Right cardiac atrium (tissue), 5 donors: ENCODE measurements around the gene NLRC3. TPM values are rescaled to one million over a fixed set of nuclear protein-coding genes. Genes with fewer than 3 reads are reported as not detected.

ENCODE experiments used
- ATAC-seq, 2 donors: fragments of 200-7000 bp; cut with Tn5 transposase; one replicate each; pipeline versions ENCODE4 v1.8.0 to v1.9.1; 2020; ENCODE audit warnings: moderate library complexity in 2 of 2, mild to moderate bottlenecking in 1 of 2
- DNase-seq, 3 donors: peaks; one replicate each; pipeline ENCODE4 v3.0.0-alpha.2; 2020
- H3K27ac ChIP-seq: one replicate; pipeline ENCODE4 v1.5.1; 2013; ENCODE audit warnings: mild to moderate bottlenecking, low read length, control low read depth, moderate library complexity
- H3K27me3 ChIP-seq: one replicate; pipeline ENCODE4 v1.6.1; 2013; ENCODE audit not compliant: control insufficient read depth, insufficient read depth
- H3K4me1 ChIP-seq: one replicate; pipeline ENCODE4 v1.6.1; 2013; ENCODE audit warnings: low read length; ENCODE audit not compliant: control insufficient read depth, insufficient read depth
- H3K4me3 ChIP-seq: one replicate; pipeline ENCODE4 v1.5.1; 2013; ENCODE audit warnings: low read length, control low read depth
- H3K9me3 ChIP-seq: one replicate; pipeline ENCODE4 v1.6.1; 2013; ENCODE audit warnings: low read length; ENCODE audit not compliant: control insufficient read depth
- WGBS: extraction: QIAGEN DNeasy Blood & Tissue Kit; methylation state at CpG from one replicate; pipeline ENCODE4 v1.1.7; 2013; 5-methylcytosine and 5-hydroxymethylcytosine counted together
- intact Hi-C, 4 donors: fragments of 100-400 bp; cut with DNase I; formaldehyde crosslinking; loops; one replicate each; pipeline versions ENCODE4 v1.11.0 to v1.14.0; 2022 to 2023
- polyA plus RNA-seq: library from polyadenylated mRNA; stranded (reverse); fragments of 200-250 nt; gene quantifications from one replicate; pipeline ENCODE4 v1.2.3, GENCODE V29; 2013
- total RNA-seq, 4 donors: library from RNA; stranded (reverse); fragmentation: NEBNext Ultra II Directional; extraction: Animal tissue kit (Norgen Biotek cat#: 25700); gene quantifications; one replicate each; pipeline ENCODE4 v1.2.1, GENCODE V29; 2021
- donor health status: healthy with polysubstance abuse.
- donor health status: DM: no; HTN: yes; CAD: no.
- donor health status: DM: no; HTN: no; CAD: no.
- donor health status: DM: no; HTN: yes; CAD: no; lungs with severe emphysema.
- donor health status: DM: yes; HTN: yes; CAD: no.

Gene NLRC3
- total and polyA plus RNA-seq, 5 donors: 0.68 to 1.3 (median 0.95) TPM

GRCh38 chr16:3589001-3589400 is 11.8 kb upstream of the NLRC3 start:
- Histone ChIP-seq H3K27ac (no peak overlapping the region), H3K4me3 (no peak overlapping the region), H3K4me1 (no peaks in the 10 kb centered on the region), H3K9me3 (no peaks in the 10 kb centered on the region), H3K27me3 (no peaks in the 10 kb centered on the region)
- 88% methylated on average over 22 of the region's 22 CpGs for WGBS
- ATAC-seq: no peak
- intact Hi-C loops: no loop called here
- no peak for DNase-seq

- intact Hi-C loops: no loop called here
- no peaks in the 10 kb centered on the region for H3K9me3 ChIP-seq
- DNase-seq (no peak), ATAC-seq (no peak)
- H3K4me3 ChIP-seq: no peak overlapping the region
- H3K4me1 ChIP-seq: no peaks in the 10 kb centered on the region
- H3K27me3 ChIP-seq: no peaks in the 10 kb centered on the region
- 88% methylated on average over 15 of the region's 15 CpGs for WGBS
- no peak overlapping the region for H3K27ac ChIP-seq
Observed at GRCh38 chr16:3587547-3588110, 10.4 kb upstream of the NLRC3 start.

GRCh38 chr16:3584412-3584811 is 7.2 kb upstream of the NLRC3 start:
- H3K4me3 ChIP-seq: no peak overlapping the region
- ATAC-seq (no peak), DNase-seq (no peak)
- WGBS: 98% methylated on average over 8 of the region's 8 CpGs
- no peaks in the 10 kb centered on the region for H3K9me3 ChIP-seq
- H3K4me1 ChIP-seq: no peaks in the 10 kb centered on the region
- no peak overlapping the region for H3K27ac ChIP-seq
- intact Hi-C loops: loop anchor here in 1 of 4 donors (5.0 kb wide), 1 partner anchor 112 kb away; no protein-coding TSS in a partner anchor
- no peaks in the 10 kb centered on the region for H3K27me3 ChIP-seq

GRCh38 chr16:3583303-3584038 is 6.3 kb upstream of the NLRC3 start:
- WGBS: 96% methylated on average over 16 of the region's 16 CpGs
- no peaks in the 10 kb centered on the region for H3K27me3 ChIP-seq
- no peak overlapping the region for H3K27ac ChIP-seq
- H3K9me3 ChIP-seq: no peaks in the 10 kb centered on the region
- intact Hi-C loops: loop anchor here in 1 of 4 donors (5.0 kb wide), 1 partner anchor 111 kb away; no protein-coding TSS in a partner anchor
- no peak for DNase-seq
- no peak for ATAC-seq
- H3K4me1 ChIP-seq: no peaks in the 10 kb centered on the region
- no peak overlapping the region for H3K4me3 ChIP-seq

DNA sequence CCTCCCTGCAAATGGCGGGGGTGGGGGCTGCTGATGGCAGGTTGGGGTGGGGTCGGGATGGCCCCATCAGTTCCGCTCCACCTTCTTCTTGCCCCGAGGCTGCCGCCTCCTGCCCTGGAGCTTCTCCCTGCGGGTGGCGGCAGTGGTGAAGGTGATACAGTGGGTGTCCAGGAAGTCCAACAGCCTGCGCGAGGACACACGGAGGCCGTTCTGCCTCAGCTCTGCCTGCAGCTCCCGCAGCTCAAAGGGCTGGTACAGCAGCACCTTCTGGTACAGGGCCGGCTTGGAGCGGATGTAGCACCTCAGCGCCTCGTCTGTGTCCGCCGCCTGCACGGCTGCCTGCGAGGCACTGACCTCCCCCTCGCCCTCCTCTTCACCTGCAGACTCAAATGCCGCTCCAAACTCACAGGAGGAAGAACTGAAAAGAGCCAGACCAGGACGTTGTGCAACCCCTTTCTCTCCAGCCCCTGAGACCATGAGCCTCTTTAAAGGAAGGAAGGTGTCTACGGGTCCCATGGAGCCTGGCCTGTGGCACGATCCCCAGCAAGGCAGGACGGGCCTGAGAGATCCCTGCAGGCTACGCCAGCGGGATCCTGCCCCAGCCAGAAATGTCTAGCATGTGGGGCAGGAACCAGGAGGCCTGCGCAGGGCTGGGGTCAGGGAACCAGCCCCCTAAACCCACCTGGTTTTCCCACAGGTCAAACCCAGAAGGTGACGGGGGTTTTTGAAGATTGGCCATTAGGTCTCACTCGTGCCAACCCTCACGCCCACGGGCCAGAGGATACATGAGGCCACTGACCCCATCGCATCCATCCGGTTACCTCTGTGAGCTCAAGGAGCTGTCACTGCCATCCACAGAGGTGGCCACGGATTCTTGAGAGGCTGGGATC is 5.3 kb upstream of the NLRC3 start:
- DNase-seq (no peak), ATAC-seq (no peak)
- WGBS: 93% methylated on average over 36 of the region's 36 CpGs
- intact Hi-C loops: loop anchor here in 1 of 4 donors (5.0 kb wide), 1 partner anchor 110 kb away; no protein-coding TSS in a partner anchor
- Histone ChIP-seq H3K27me3 (no peaks in the 10 kb centered on the region), H3K9me3 (no peaks in the 10 kb centered on the region), H3K27ac (no peak overlapping the region), H3K4me1 (no peaks in the 10 kb centered on the region), H3K4me3 (no peak overlapping the region)

- Histone ChIP-seq H3K27me3 (no peaks in the 10 kb centered on the region), H3K4me3 (no peak overlapping the region), H3K4me1 (no peaks in the 10 kb centered on the region), H3K9me3 (no peaks in the 10 kb centered on the region), H3K27ac (no peak overlapping the region)
- WGBS: 96% methylated on average over 10 of the region's 10 CpGs
- DNase-seq (no peak), ATAC-seq (no peak)
- intact Hi-C loops: loop anchor here in 1 of 4 donors (5.0 kb wide), 1 partner anchor 109 kb away; no protein-coding TSS in a partner anchor
Observed at GRCh38 chr16:3581392-3581791, 4.2 kb upstream of the NLRC3 start.

- Histone ChIP-seq H3K9me3 (no peaks in the 10 kb centered on the region), H3K4me1 (no peaks in the 10 kb centered on the region), H3K27me3 (no peaks in the 10 kb centered on the region), H3K4me3 (no peak overlapping the region), H3K27ac (no peak overlapping the region)
- ATAC-seq (no peak), DNase-seq (no peak)
- intact Hi-C loops: loop anchor here in 1 of 4 donors (5.0 kb wide), 1 partner anchor 108 kb away; no protein-coding TSS in a partner anchor
- 60% methylated on average over 8 of the region's 8 CpGs for WGBS
Observed at GRCh38 chr16:3580686-3581085, 3.5 kb upstream of the NLRC3 start.

- Histone ChIP-seq H3K4me1 (no peaks in the 10 kb centered on the region), H3K4me3 (no peak overlapping the region), H3K9me3 (no peaks in the 10 kb centered on the region), H3K27ac (no peak overlapping the region), H3K27me3 (no peaks in the 10 kb centered on the region)
- ATAC-seq: no peak
- no peak for DNase-seq
- WGBS: 76% methylated on average over 11 of the region's 11 CpGs
- intact Hi-C loops: loop anchor here in 1 of 4 donors (5.0 kb wide), 1 partner anchor 108 kb away; no protein-coding TSS in a partner anchor
Observed at GRCh38 chr16:3580251-3580651, 3.0 kb upstream of the NLRC3 start.

- intact Hi-C loops: loop anchor here in 1 of 4 donors (5.0 kb wide), 1 partner anchor 107 kb away; no protein-coding TSS in a partner anchor
- WGBS: 93% methylated on average over 7 of the region's 7 CpGs
- H3K9me3 ChIP-seq: no peaks in the 10 kb centered on the region
- ATAC-seq (no peak), DNase-seq (no peak)
- H3K4me1 ChIP-seq: no peaks in the 10 kb centered on the region
- no peak overlapping the region for H3K4me3 ChIP-seq
- no peak overlapping the region for H3K27ac ChIP-seq
- no peaks in the 10 kb centered on the region for H3K27me3 ChIP-seq
Observed at GRCh38 chr16:3579776-3580175, 2.6 kb upstream of the NLRC3 start.

DNA sequence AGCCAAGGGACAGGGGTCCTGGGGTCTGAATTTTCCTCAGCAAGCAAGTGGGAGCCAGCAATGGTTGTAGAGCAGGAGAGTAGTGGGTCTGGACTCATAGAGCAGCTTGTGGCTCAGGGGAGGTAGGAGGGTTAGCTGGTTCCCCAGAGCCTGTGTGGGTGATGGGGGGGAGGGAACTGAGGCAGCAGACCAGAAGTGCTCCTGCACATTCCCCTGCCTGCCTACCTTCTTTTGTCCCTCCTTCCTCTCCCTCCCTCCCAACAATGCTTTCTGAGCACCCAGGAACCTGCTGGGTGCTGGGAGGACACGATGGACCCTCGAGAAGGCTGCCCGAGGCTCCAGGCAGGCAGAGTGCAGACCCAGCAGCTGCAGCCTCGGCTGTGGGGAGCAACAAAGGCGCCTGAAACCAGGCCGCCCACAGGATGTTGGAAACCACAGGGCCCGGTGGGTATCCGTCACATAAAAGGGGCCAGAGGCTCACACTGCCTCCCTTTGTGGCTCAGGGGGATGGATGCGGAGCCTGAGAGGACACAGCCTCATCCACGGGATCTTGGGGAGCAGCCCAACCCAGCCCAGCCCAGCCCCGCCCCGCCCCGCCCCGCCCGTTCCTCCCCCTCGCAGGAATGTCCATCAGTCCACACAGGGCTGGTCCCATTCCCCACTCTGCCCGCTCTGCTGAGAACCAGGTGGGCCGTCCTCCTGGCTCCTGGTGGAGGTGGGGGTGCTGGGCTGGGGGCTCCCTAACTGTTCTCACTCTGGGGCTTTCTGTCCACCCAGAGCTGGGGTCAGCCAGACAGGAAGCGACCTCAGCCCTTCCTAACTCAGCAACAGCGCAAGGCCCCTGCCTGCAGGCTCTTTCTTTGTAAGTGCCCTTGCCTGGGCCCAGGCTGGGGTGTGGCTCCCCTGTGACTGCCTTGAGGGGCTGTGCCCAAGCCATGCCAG is 1.7 kb upstream of the NLRC3 start:
- no peak overlapping the region for H3K4me3 ChIP-seq
- H3K27ac ChIP-seq: no peak overlapping the region
- ATAC-seq: peak in 1 of 2 donors; percentile 4
- H3K27me3 ChIP-seq: no peaks in the 10 kb centered on the region
- intact Hi-C loops: no loop called here
- DNase-seq: no peak
- H3K9me3 ChIP-seq: no peaks in the 10 kb centered on the region
- H3K4me1 ChIP-seq: no peaks in the 10 kb centered on the region
- WGBS: 40% methylated on average over 20 of the region's 20 CpGs
